Measurements from ENCODE around the gene SCN9A.
"Not testable (repeated sequence)": the region's sequence is repeated elsewhere in the genome, so short reads cannot be mapped to it uniquely, and the experiment has no call there.

SCN9A gene

GRCh38 chr2:166332106-166332505, 43.6 kb downstream of the SCN9A start:
- DNase-seq: no peak

- no peak for DNase-seq
These were observed 44.3 kb downstream of the SCN9A start for GRCh38 chr2:166331468-166331867.

- DNase-seq: no peak
These were observed 46.3 kb downstream of the SCN9A start for GRCh38 chr2:166329465-166329864.

GRCh38 chr2:166328147-166328546, 47.6 kb downstream of the SCN9A start:
- DNase-seq: no peak

- DNase-seq: no peak
These were observed 54.7 kb downstream of the SCN9A start for GRCh38 chr2:166321076-166321475.

GRCh38 chr2:166314022-166314759, 61.6 kb downstream of the SCN9A start:
- no peak for DNase-seq

GRCh38 chr2:166312863-166313262, 62.9 kb downstream of the SCN9A start:
- DNase-seq: not testable (repeated sequence)

GRCh38 chr2:166307326-166307725, 68.4 kb downstream of the SCN9A start:
- no peak for DNase-seq

GRCh38 chr2:166304656-166305055, 71.1 kb downstream of the SCN9A start:
- no peak for DNase-seq

- DNase-seq: no peak
These were observed 73.7 kb downstream of the SCN9A start for GRCh38 chr2:166302036-166302435.

- DNase-seq: no peak
These were observed 77.8 kb downstream of the SCN9A start for GRCh38 chr2:166297951-166298350.

GRCh38 chr2:166293984-166294383, 81.8 kb downstream of the SCN9A start:
- DNase-seq: no peak

- DNase-seq: no peak
These were observed 90.5 kb downstream of the SCN9A start for GRCh38 chr2:166285215-166285614.

GRCh38 chr2:166284359-166284758, 91.4 kb downstream of the SCN9A start:
- DNase-seq: no peak

GRCh38 chr2:166282154-166282553, 93.6 kb downstream of the SCN9A start:
- DNase-seq: no peak

GRCh38 chr2:166278856-166279255, 96.9 kb downstream of the SCN9A start:
- no peak for DNase-seq

GRCh38 chr2:166270376-166270775, 105.4 kb downstream of the SCN9A start:
- DNase-seq: no peak

GRCh38 chr2:166269322-166269721, 106.4 kb downstream of the SCN9A start:
- DNase-seq: no peak

GRCh38 chr2:166257859-166258258, 117.9 kb downstream of the SCN9A start:
- no peak for DNase-seq

- DNase-seq: no peak
These were observed 118.8 kb downstream of the SCN9A start for GRCh38 chr2:166256896-166257295.

GRCh38 chr2:166249318-166249717, 126.4 kb downstream of the SCN9A start:
- DNase-seq: no peak

GRCh38 chr2:166246901-166247300, 128.8 kb downstream of the SCN9A start:
- DNase-seq: no peak

GRCh38 chr2:166242309-166242708, 133.4 kb downstream of the SCN9A start:
- DNase-seq: no peak

GRCh38 chr2:166240387-166241313, 135.1 kb downstream of the SCN9A start:
- no peak for DNase-seq

Measured in NCI-H2029 treated with DMSO at 0.1 percent for 48 hours (cell line).